IMR-90 (cell line): Measurements from ENCODE around the gene ARMH4. TPM values are rescaled to one million over a fixed set of nuclear protein-coding genes. Genes with fewer than 3 reads are reported as not detected.

Experiments
- ATAC-seq: fragments of 200-7000 bp; cut with Tn5 transposase; 2 replicates; pipeline ENCODE4 v1.9.1; 2020; ENCODE audit warnings: low read depth, mild to moderate bottlenecking, moderate library complexity
- BruUV-seq: library from RNA; stranded (reverse); fragments of 400-500 nt; replicated peaks from 2 replicates; lab custom pipeline; 2021; lab: Mats Ljungman, UMichigan
- CTCF ChIA-PET: fragments of 300-600 bp; formaldehyde crosslinking; extraction: SDS; loops from one replicate; lab custom pipeline; 2021; ENCODE audit warnings: antibody characterized with exemption; lab: Yijun Ruan, JAX
- POLR2A ChIA-PET: fragments of 300-600 bp; sonication (Branson Sonifier 250); formaldehyde crosslinking; loops from one replicate; lab custom pipeline; 2022; ENCODE audit warnings: antibody characterized with exemption; ENCODE audit not compliant: unreplicated experiment; lab: Charles Lee
- DNase-seq: peaks from one replicate; pipeline ENCODE4 v3.0.0; 2013
- H2AFZ ChIP-seq: replicated peaks from 2 replicates; pipeline ENCODE3; 2013; ENCODE audit warnings: low read length, mild to moderate bottlenecking; ENCODE audit not compliant: poor library complexity
- H2AK5ac ChIP-seq: 2 replicates; pipeline ENCODE4 v1.6.1; 2013; ENCODE audit warnings: low read depth, low read length, inconsistent platforms
- H2AK9ac ChIP-seq: replicated peaks from 2 replicates; pipeline ENCODE3; 2013; ENCODE audit warnings: mild to moderate bottlenecking, low read depth, low read length, moderate library complexity; ENCODE audit not compliant: poor library complexity
- H2BK120ac ChIP-seq: 2 replicates; pipeline ENCODE4 v1.6.1; 2013; ENCODE audit warnings: low read depth, low read length, inconsistent platforms
- H2BK15ac ChIP-seq: 3 replicates; pipeline ENCODE4 v1.6.1; 2013; ENCODE audit warnings: low read depth, low read length, inconsistent platforms
- H2BK20ac ChIP-seq: 2 replicates; pipeline ENCODE4 v1.6.1; 2013; ENCODE audit warnings: low read depth, mild to moderate bottlenecking, inconsistent platforms, low read length, moderate library complexity
- H2BK5ac ChIP-seq: 2 replicates; pipeline ENCODE4 v1.6.1; 2013; ENCODE audit warnings: mild to moderate bottlenecking, low read depth, low read length, inconsistent platforms; ENCODE audit not compliant: poor library complexity, severe bottlenecking
- H3K14ac ChIP-seq: replicated peaks from 2 replicates; pipeline ENCODE4 v1.6.1; 2013; ENCODE audit warnings: low read depth, low read length, inconsistent platforms
- H3K18ac ChIP-seq: 2 replicates; pipeline ENCODE4 v1.6.1; 2013; ENCODE audit warnings: low read depth, low read length, control low read depth
- H3K23ac ChIP-seq: 2 replicates; pipeline ENCODE4 v1.6.1; 2013; ENCODE audit warnings: low read depth, low read length, inconsistent platforms
- H3K27ac ChIP-seq: 2 replicates; pipeline ENCODE4 v1.5.1; 2013; ENCODE audit warnings: mild to moderate bottlenecking, control low read depth, low read length; ENCODE audit not compliant: insufficient read depth
- H3K27me3 ChIP-seq: 2 replicates; pipeline ENCODE4 v1.6.1; 2013; ENCODE audit warnings: low read length; ENCODE audit not compliant: control insufficient read depth, insufficient read depth
- H3K36me3 ChIP-seq: 2 replicates; pipeline ENCODE4 v1.6.1; 2013; ENCODE audit warnings: low read length, mixed read lengths; ENCODE audit not compliant: control insufficient read depth, insufficient read depth
- H3K4ac ChIP-seq: 2 replicates; pipeline ENCODE4 v1.6.1; 2013; ENCODE audit warnings: low read depth, low read length, inconsistent platforms
- H3K4me1 ChIP-seq: 2 replicates; pipeline ENCODE4 v1.6.1; 2013; ENCODE audit warnings: low read length, mixed read lengths; ENCODE audit not compliant: control insufficient read depth, insufficient read depth
- H3K4me2 ChIP-seq: 2 replicates; pipeline ENCODE4 v1.6.1; 2013; ENCODE audit warnings: low read depth, mild to moderate bottlenecking, control low read depth, low read length, moderate library complexity
- H3K4me3 ChIP-seq: 2 replicates; pipeline ENCODE4 v1.5.1; 2013; ENCODE audit warnings: low read depth, mild to moderate bottlenecking, control low read depth, low read length, moderate library complexity; ENCODE audit not compliant: insufficient read depth
- H3K56ac ChIP-seq: 2 replicates; pipeline ENCODE4 v1.6.1; 2013; ENCODE audit warnings: low read length, inconsistent platforms; ENCODE audit not compliant: insufficient read depth; ENCODE audit errors: extremely low read depth
- H3K79me1 ChIP-seq, 2 experiments: 2 replicates each; pipeline ENCODE4 v1.6.1; 2013; ENCODE audit warnings: low read length in 2 of 2, inconsistent platforms in 1 of 2, low read depth in 1 of 2
- H3K9ac ChIP-seq: 2 replicates; pipeline ENCODE4 v1.6.1; 2013; ENCODE audit warnings: low read depth, low read length, control low read depth
- H3K9me1 ChIP-seq: 2 replicates; pipeline ENCODE4 v1.6.1; 2013; ENCODE audit warnings: low read length, inconsistent platforms; ENCODE audit not compliant: insufficient read depth
- H3K9me3 ChIP-seq: 2 replicates; pipeline ENCODE4 v1.6.1; 2013; ENCODE audit warnings: low read length; ENCODE audit not compliant: control insufficient read depth, insufficient read depth
- H4K20me1 ChIP-seq: 2 replicates; pipeline ENCODE4 v1.6.1; 2013; ENCODE audit warnings: low read length, inconsistent platforms; ENCODE audit not compliant: insufficient read depth
- H4K5ac ChIP-seq: 2 replicates; pipeline ENCODE4 v1.6.1; 2013; ENCODE audit warnings: mild to moderate bottlenecking, low read depth, low read length, control low read depth
- H4K8ac ChIP-seq, 2 experiments: 2 replicates each; pipeline ENCODE4 v1.6.1; 2013; ENCODE audit warnings: low read depth in 2 of 2, low read length in 2 of 2, control low read depth in 1 of 2, inconsistent platforms in 1 of 2
- H4K91ac ChIP-seq: 2 replicates; pipeline ENCODE4 v1.6.1; 2013; ENCODE audit warnings: low read depth, low read length, inconsistent platforms; ENCODE audit not compliant: insufficient read depth
- BHLHE40 ChIP-seq: fragments of 150-350 bp; IDR thresholded peaks from 2 replicates; pipeline ENCODE4 v1.6.1; 2016; ENCODE audit warnings: mild to moderate bottlenecking, low read depth, low read length
- CEBPB ChIP-seq: IDR thresholded peaks from 2 replicates; pipeline ENCODE4 v1.6.1; 2012; ENCODE audit warnings: low read depth, low read length, improper control_type of control experiment
- CTCF ChIP-seq: conservative IDR thresholded peaks from 2 replicates; pipeline ENCODE4 v1.5.1; 2012; ENCODE audit warnings: mild to moderate bottlenecking, low read depth, low read length, improper control_type of control experiment
- ELK1 ChIP-seq: fragments of 150-350 bp; IDR thresholded peaks from 2 replicates; pipeline ENCODE4 v1.6.1; 2016; ENCODE audit warnings: low read depth, mild to moderate bottlenecking, low read length, moderate library complexity, borderline replicate concordance
- FOS ChIP-seq: fragments of 150-350 bp; IDR thresholded peaks from 2 replicates; pipeline ENCODE4 v1.6.1; 2016; ENCODE audit warnings: low read depth, low read length
- MAFK ChIP-seq: IDR thresholded peaks from 2 replicates; pipeline ENCODE4 v1.6.1; 2012; ENCODE audit warnings: low read depth, low read length, improper control_type of control experiment
- MAZ ChIP-seq: IDR thresholded peaks from 2 replicates; pipeline ENCODE4 v1.6.1; 2012; ENCODE audit warnings: low read depth, mild to moderate bottlenecking, low read length, improper control_type of control experiment, moderate library complexity, borderline replicate concordance
- MXI1 ChIP-seq: IDR thresholded peaks from 2 replicates; pipeline ENCODE4 v1.6.1; 2012; ENCODE audit warnings: low read depth, mild to moderate bottlenecking, low read length, moderate library complexity, borderline replicate concordance
- POLR2A ChIP-seq: IDR thresholded peaks from 2 replicates; pipeline ENCODE4 v1.6.1; 2012; ENCODE audit warnings: mild to moderate bottlenecking, low read depth, low read length
- RCOR1 ChIP-seq: IDR thresholded peaks from 2 replicates; pipeline ENCODE4 v1.6.1; 2012; ENCODE audit warnings: mild to moderate bottlenecking, low read length, improper control_type of control experiment; ENCODE audit not compliant: insufficient replicate concordance
- RFX5 ChIP-seq: IDR thresholded peaks from 2 replicates; pipeline ENCODE4 v1.8.0; 2012; ENCODE audit warnings: low read depth, mild to moderate bottlenecking, low read length, moderate library complexity
- SMC3 ChIP-seq: fragments of 150-350 bp; IDR thresholded peaks from 2 replicates; pipeline ENCODE4 v1.6.1; 2016; ENCODE audit warnings: low read depth, mild to moderate bottlenecking, antibody characterized with exemption, low read length, moderate library complexity
- USF2 ChIP-seq: fragments of 150-350 bp; IDR thresholded peaks from 2 replicates; pipeline ENCODE4 v1.6.1; 2017; ENCODE audit warnings: mild to moderate bottlenecking, antibody characterized with exemption, low read length, low read depth
- WGBS, 2 experiments: methylation state at CpG; one replicate each; pipeline versions ENCODE4 v1.1.5 to v1.1.7; 2013; ENCODE audit warnings: missing lambda C conversion rate in 2 of 2; ENCODE audit not compliant: insufficient read length in 1 of 2; ENCODE audit errors: extremely low coverage in 2 of 2; 5-methylcytosine and 5-hydroxymethylcytosine counted together
- dilution Hi-C: fragments of 300-500 bp; cut with HindIII; formaldehyde crosslinking; loops from one replicate; pipeline ENCODE4 v1.14.3; 2018; ENCODE audit warnings: low sequenced_read_pairs; ENCODE audit not compliant: unreplicated experiment
- in situ Hi-C: fragments of 300-500 bp; cut with MboI; formaldehyde crosslinking; loops from 3 replicates; pipeline ENCODE4 v1.14.3; 2019; ENCODE audit warnings: low sequenced_read_pairs, inconsistent platforms, mixed read lengths
- intact Hi-C: fragments of 100-400 bp; cut with micrococcal nuclease; formaldehyde crosslinking; loops from 2 replicates; pipeline ENCODE4 v1.10.0; 2022
- polyA plus RNA-seq, 3 experiments: library from polyadenylated mRNA; depleted of rRNA; stranded (reverse); fragments of >200 nt; gene quantifications; 2 replicates each; pipeline ENCODE4 v1.2.3, GENCODE V29; 2012; ENCODE audit warnings: low replicate concordance in 1 of 3
- total RNA-seq: library from RNA; depleted of rRNA; stranded (reverse); fragments of >200 nt; gene quantifications from 2 replicates; pipeline ENCODE4 v1.2.3, GENCODE V29; 2012

ARMH4 gene
- total and polyA plus RNA-seq, 2 of the 4 experiments (the other 2 are of a cell fraction) = 4.6 to 5.6 TPM

GRCh38 chr14:58130116-58130782 lies 21.8 kb downstream of the ARMH4 start:
- Histone ChIP-seq H3K27me3 (no peaks in the 10 kb centered on the region), H4K20me1 (no peaks in the 10 kb centered on the region), H2BK20ac (no peak overlapping the region), H3K9ac (no peak overlapping the region), H2BK120ac (no peak overlapping the region), H3K14ac (no peak overlapping the region), H3K56ac (no peak overlapping the region), H3K4me2 (no peak overlapping the region), H3K9me3 (peaks cover 3% of the 10 kb centered on the region), H2AFZ (no peak overlapping the region), H3K4ac (no peak overlapping the region), H3K9me1 (0 out of 2 replicates have a peak, but pooled peaks cover 2% of the 10 kb centered on the region), H4K5ac (no peak overlapping the region), H3K79me1 (no peaks in the 10 kb centered on the region), H3K36me3 (no peaks in the 10 kb centered on the region), H3K4me3 (no peak overlapping the region), H4K8ac (no peak overlapping the region), H2AK5ac (no peak overlapping the region), H4K91ac (no peak overlapping the region), H3K18ac (no peak overlapping the region), H3K4me1 (peaks cover 4% of the 10 kb centered on the region; the same call in 1 of the 2 replicates), H3K27ac (no peak overlapping the region), H2BK5ac (no peak overlapping the region), H2AK9ac (no peak overlapping the region), H2BK15ac (no peak overlapping the region), H3K23ac (no peak overlapping the region)
- dilution Hi-C loops (no loop called here), in situ Hi-C loops (no loop called here), intact Hi-C loops (no loop called here)
- DNase-seq (no peak), ATAC-seq (no peak)
- ChIA-PET POLR2A (no interaction called here), CTCF (interaction anchor here (0.6 kb wide), 1 partner anchor 15 kb away, joined by 3 read pairs; no protein-coding TSS in a partner anchor)
- no CpG with 5 or more reads among the region's 4 CpGs for WGBS, 2 experiments
- no TSS peak for BruUV-seq
- TF ChIP-seq SMC3 = no peak
- TF ChIP-seq POLR2A = no peak
- TF ChIP-seq MXI1 = no peak
- TF ChIP-seq FOS = no peak
- no peak for TF ChIP-seq RCOR1
- TF ChIP-seq BHLHE40 = no peak
- TF ChIP-seq CTCF = no peak
- TF ChIP-seq USF2 = no peak
- no peak for TF ChIP-seq MAZ
- TF ChIP-seq RFX5 = no peak
- TF ChIP-seq CEBPB = no peak
- TF ChIP-seq ELK1 = no peak
- TF ChIP-seq MAFK = no peak
